Measurements from ENCODE around the gene TRUB2. TPM values are rescaled to one million over a fixed set of nuclear protein-coding genes. Genes with fewer than 3 reads are reported as not detected.

TRUB2 gene
- total and polyA plus RNA-seq, 7 donors = 20.6 to 38.4 (median 28.3) TPM

DNA sequence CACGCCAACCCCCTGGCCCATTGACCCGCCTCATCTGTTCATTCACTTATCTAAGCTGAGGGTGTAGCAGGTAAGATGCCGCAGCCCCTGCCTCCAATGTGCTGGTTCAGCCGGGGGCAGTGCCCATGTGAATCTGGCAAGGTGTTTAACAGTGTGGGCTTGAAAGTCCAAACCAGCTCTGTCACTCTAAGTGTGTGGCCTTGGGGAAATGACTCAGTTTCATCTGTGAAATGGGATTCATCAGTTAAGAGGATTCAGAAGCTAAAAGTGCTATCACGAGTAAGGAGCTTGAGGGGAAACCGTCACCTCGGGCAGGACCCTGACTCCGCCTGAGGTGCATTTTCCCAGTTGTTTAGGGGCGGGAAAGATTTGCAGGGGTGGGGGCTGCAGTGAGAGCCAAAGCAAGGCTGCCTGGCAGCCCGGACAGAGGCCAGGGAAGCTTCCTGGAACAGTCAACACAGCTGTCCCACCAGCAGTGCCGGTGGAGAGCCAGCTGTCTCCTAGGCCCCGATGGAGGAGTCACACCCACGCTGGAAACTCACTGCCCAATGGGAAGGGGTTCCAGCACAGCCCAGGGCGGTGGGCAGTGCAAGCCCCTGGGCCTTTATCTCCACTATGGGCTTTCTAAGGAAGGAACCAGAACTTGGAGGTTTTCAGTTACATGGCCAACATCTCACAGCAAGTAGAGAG, 39.2 kb upstream of the TRUB2 start:
- DNase-seq (no peak), ATAC-seq (peak; percentile 4 to 41 (median 18))
- no peaks in the 10 kb centered on the region for H3K9me3 ChIP-seq
- intact Hi-C loops (cut with DNase I) = loop anchor here in 1 of 2 donors (5.0 kb wide), 1 partner anchor 51 kb away; no protein-coding TSS in a partner anchor
- peak overlapping the region; percentile 62 for H3K4me3 ChIP-seq
- peaks cover 0 to 34% of the 10 kb centered on the region in 2 donors for H3K36me3 ChIP-seq (ENCODE audit: insufficient read depth in 1 of 2, low read depth in 1 of 2)
- H3K27ac ChIP-seq = peak overlapping the region; percentile 24
- TF ChIP-seq, protein P1, sequence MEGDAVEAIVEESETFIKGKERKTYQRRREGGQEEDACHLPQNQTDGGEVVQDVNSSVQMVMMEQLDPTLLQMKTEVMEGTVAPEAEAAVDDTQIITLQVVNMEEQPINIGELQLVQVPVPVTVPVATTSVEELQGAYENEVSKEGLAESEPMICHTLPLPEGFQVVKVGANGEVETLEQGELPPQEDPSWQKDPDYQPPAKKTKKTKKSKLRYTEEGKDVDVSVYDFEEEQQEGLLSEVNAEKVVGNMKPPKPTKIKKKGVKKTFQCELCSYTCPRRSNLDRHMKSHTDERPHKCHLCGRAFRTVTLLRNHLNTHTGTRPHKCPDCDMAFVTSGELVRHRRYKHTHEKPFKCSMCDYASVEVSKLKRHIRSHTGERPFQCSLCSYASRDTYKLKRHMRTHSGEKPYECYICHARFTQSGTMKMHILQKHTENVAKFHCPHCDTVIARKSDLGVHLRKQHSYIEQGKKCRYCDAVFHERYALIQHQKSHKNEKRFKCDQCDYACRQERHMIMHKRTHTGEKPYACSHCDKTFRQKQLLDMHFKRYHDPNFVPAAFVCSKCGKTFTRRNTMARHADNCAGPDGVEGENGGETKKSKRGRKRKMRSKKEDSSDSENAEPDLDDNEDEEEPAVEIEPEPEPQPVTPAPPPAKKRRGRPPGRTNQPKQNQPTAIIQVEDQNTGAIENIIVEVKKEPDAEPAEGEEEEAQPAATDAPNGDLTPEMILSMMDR (IDR thresholded peaks at IDR 0.05) = no peak
- WGBS, 3 donors = 38 to 46% (median 40%) methylated on average over 14 of the region's 14 CpGs
- H3K27me3 ChIP-seq (ENCODE audit: insufficient read depth in 3 of 3, low read length in 2 of 3) = peaks cover 0 to 8% (median 3%) of the 10 kb centered on the region in 3 donors
- peaks cover 22% of the 10 kb centered on the region for H3K4me1 ChIP-seq

GRCh38 chr9:128360826-128361225, 38.6 kb upstream of the TRUB2 start:
- Histone ChIP-seq H3K36me3 (ENCODE audit: insufficient read depth in 1 of 2, low read depth in 1 of 2) (peaks cover 0 to 40% of the 10 kb centered on the region in 2 donors), H3K4me3 (no peak overlapping the region), H3K9me3 (no peaks in the 10 kb centered on the region), H3K27ac (no peak overlapping the region), H3K4me1 (peaks cover 22% of the 10 kb centered on the region), H3K27me3 (ENCODE audit: insufficient read depth in 3 of 3, low read length in 2 of 3) (peaks cover 0 to 6% (median 3%) of the 10 kb centered on the region in 3 donors)
- DNase-seq (no peak), ATAC-seq (no peak)
- TF ChIP-seq, protein P1 (IDR thresholded peaks at IDR 0.05) = no peak
- intact Hi-C loops (cut with DNase I) = loop anchor here in 1 of 2 donors (5.0 kb wide), 1 partner anchor 51 kb away; no protein-coding TSS in a partner anchor
- WGBS, 3 donors = 62 to 75% (median 73%) methylated on average over 2 of the region's 2 CpGs

DNA sequence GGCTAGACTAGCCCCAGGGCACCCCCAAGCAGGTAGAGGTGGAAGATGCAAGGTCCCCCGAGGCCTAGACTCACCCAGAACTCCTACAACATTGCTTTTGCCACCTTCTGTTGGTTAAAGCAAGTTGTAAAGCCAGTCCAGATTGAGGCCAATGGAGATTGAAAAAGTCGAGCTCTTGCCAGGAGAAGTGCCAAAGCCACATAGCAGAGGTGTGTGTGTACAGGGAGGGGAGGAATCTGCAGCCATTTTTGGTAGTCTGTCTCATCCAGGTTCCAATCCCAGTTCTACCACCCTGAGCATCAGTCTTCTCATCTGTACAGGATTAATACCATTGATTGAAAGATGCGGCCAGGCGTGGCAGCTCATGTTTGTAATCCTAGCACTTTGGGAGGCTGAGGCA, 36.6 kb upstream of the TRUB2 start:
- Histone ChIP-seq H3K4me1 (peaks cover 14% of the 10 kb centered on the region), H3K36me3 (ENCODE audit: insufficient read depth in 1 of 2, low read depth in 1 of 2) (peaks cover 6 to 58% of the 10 kb centered on the region in 2 donors), H3K27me3 (ENCODE audit: insufficient read depth in 3 of 3, low read length in 2 of 3) (no peaks in the 10 kb centered on the region), H3K27ac (no peak overlapping the region), H3K4me3 (no peak overlapping the region), H3K9me3 (no peaks in the 10 kb centered on the region)
- intact Hi-C loops (cut with DNase I) = no loop called here
- TF ChIP-seq, protein P1 (IDR thresholded peaks at IDR 0.05) = no peak
- WGBS, 3 donors = 76 to 79% (median 78%) methylated on average over 4 of the region's 4 CpGs
- ATAC-seq (no peak), DNase-seq (no peak)

GRCh38 chr9:128358090-128358489, 35.8 kb upstream of the TRUB2 start:
- Histone ChIP-seq H3K4me1 (peaks cover 14% of the 10 kb centered on the region), H3K27me3 (ENCODE audit: insufficient read depth in 3 of 3, low read length in 2 of 3) (no peaks in the 10 kb centered on the region), H3K27ac (no peak overlapping the region), H3K36me3 (ENCODE audit: insufficient read depth in 1 of 2, low read depth in 1 of 2) (peaks cover 6 to 63% of the 10 kb centered on the region in 2 donors), H3K4me3 (no peak overlapping the region), H3K9me3 (no peaks in the 10 kb centered on the region)
- 60 to 64% (median 63%) methylated on average over 8 of the region's 8 CpGs for WGBS, 3 donors
- DNase-seq = no peak
- ATAC-seq = no peak
- intact Hi-C loops (cut with DNase I) = no loop called here
- TF ChIP-seq, protein P1 (IDR thresholded peaks at IDR 0.05) = no peak

Data from psoas muscle (tissue), 8 donors.